Epithelial cell of proximal tubule (primary cell): Measurements from ENCODE around the gene VSX1. TPM values are rescaled to one million over a fixed set of nuclear protein-coding genes. Genes with fewer than 3 reads are reported as not detected.

ENCODE experiments used
- DNase-seq: peaks from one replicate; pipeline ENCODE4 v3.0.0-alpha.2; 2011; ENCODE audit warnings: low read depth
- H3K4me3 ChIP-seq: 2 replicates; pipeline ENCODE4 v1.5.1; 2011; ENCODE audit warnings: low read depth, mild to moderate bottlenecking, low read length
- total RNA-seq: library from RNA; depleted of rRNA; stranded (reverse); fragments of >200 nt; gene quantifications from 2 replicates; pipeline ENCODE4 v1.2.3, GENCODE V29; 2015
- TF ChIP-seq, protein P1 (sequence below): conservative IDR thresholded peaks from 2 replicates; pipeline ENCODE4 v1.5.1; 2012; ENCODE audit warnings: low read depth, mild to moderate bottlenecking, low read length

The VSX1 gene
- total RNA-seq, 1 donor from 2014 or later: not detected

DNA sequence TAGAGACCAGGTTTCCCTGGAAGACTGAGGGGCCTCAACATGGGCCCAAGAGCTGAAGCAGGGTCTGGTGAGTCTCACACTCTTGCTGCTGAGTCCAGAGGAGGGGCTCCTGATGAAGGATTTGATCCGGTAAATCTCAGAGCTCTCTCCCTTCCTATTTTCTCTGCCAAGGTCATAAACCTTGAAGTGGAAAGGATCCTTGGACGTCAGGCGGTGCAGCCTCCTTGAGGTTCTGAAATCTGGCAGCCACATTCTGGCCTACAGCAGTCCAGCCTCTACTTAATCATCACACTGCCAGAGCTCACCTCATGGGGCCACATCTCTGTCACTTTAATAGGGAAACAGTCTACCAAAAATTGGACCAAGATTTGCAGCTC lies 48.0 kb downstream of the VSX1 start:
- no peak for DNase-seq
- H3K4me3 ChIP-seq: no peak overlapping the region
- TF ChIP-seq, protein P1, sequence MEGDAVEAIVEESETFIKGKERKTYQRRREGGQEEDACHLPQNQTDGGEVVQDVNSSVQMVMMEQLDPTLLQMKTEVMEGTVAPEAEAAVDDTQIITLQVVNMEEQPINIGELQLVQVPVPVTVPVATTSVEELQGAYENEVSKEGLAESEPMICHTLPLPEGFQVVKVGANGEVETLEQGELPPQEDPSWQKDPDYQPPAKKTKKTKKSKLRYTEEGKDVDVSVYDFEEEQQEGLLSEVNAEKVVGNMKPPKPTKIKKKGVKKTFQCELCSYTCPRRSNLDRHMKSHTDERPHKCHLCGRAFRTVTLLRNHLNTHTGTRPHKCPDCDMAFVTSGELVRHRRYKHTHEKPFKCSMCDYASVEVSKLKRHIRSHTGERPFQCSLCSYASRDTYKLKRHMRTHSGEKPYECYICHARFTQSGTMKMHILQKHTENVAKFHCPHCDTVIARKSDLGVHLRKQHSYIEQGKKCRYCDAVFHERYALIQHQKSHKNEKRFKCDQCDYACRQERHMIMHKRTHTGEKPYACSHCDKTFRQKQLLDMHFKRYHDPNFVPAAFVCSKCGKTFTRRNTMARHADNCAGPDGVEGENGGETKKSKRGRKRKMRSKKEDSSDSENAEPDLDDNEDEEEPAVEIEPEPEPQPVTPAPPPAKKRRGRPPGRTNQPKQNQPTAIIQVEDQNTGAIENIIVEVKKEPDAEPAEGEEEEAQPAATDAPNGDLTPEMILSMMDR: no peak

GRCh38 chr20:25033265-25033923 lies 48.5 kb downstream of the VSX1 start:
- TF ChIP-seq, protein P1: no peak
- no peak for DNase-seq

GRCh38 chr20:25032478-25033264 lies 49.3 kb downstream of the VSX1 start:
- H3K4me3 ChIP-seq: no peak overlapping the region
- TF ChIP-seq, protein P1: no peak
- DNase-seq: no peak

More at GRCh38 chr20:25033265-25033923, 48.5 kb downstream of the VSX1 start:
- H3K4me3 ChIP-seq: no peak overlapping the region

GRCh38 chr20:25032065-25032477 lies 49.9 kb downstream of the VSX1 start:
- no peak for DNase-seq
- H3K4me3 ChIP-seq: no peak overlapping the region
- TF ChIP-seq, protein P1: no peak

GRCh38 chr20:25031241-25031640 lies 50.7 kb downstream of the VSX1 start:
- no peak for DNase-seq
- TF ChIP-seq, protein P1: no peak

GRCh38 chr20:25030649-25031207 lies 51.2 kb downstream of the VSX1 start:
- TF ChIP-seq, protein P1: no peak
- DNase-seq: no peak
- no peak overlapping the region for H3K4me3 ChIP-seq

More at GRCh38 chr20:25031241-25031640, 50.7 kb downstream of the VSX1 start:
- no peak overlapping the region for H3K4me3 ChIP-seq
